GM12892 (cell line): ENCODE data around the gene NAA60.

ENCODE experiments used
- POLR2A ChIP-seq: IDR thresholded peaks from 2 replicates; pipeline ENCODE4 v1.6.1; 2011; ENCODE audit warnings: low read depth, low read length, control low read depth
- TAF1 ChIP-seq: IDR thresholded peaks from 2 replicates; pipeline ENCODE4 v1.6.1; 2011; ENCODE audit warnings: low read depth, mild to moderate bottlenecking, control low read depth, low read length, borderline replicate concordance

GRCh38 chr16:3514621-3515020, 71.1 kb downstream of the NAA60 start:
- TF ChIP-seq POLR2A (no peak), TAF1 (no peak)
